ENCODE measurements around the gene GLUL. TPM values are rescaled to one million over a fixed set of nuclear protein-coding genes. Genes with fewer than 3 reads are reported as not detected.

Gene GLUL
- total and polyA plus RNA-seq, 8 donors: 178 to 512 (median 291) TPM

- no peaks in the 10 kb centered on the region for H3K9me3 ChIP-seq
- no peak overlapping the region for H3K27ac ChIP-seq
- ATAC-seq: no peak
- TF ChIP-seq CTCF (IDR thresholded peaks at IDR 0.05): no peak
- FAIRE-seq: no peak
- no peak overlapping the region for H3K4me3 ChIP-seq
- no peaks in the 10 kb centered on the region for H3K36me3 ChIP-seq
- no peaks in the 10 kb centered on the region for H3K4me1 ChIP-seq
- no peak for DNase-seq
- H3K27me3 ChIP-seq: no peaks in the 10 kb centered on the region
- intact Hi-C loops (cut with DNase I): no loop called here
- WGBS, 2 donors: 61 to 77% methylated on average over 3 of the region's 3 CpGs
Measured at GRCh38 chr1:182370532-182370931, 21.1 kb downstream of the GLUL start.

- ATAC-seq (no peak), FAIRE-seq (no peak), DNase-seq (no peak)
- Histone ChIP-seq H3K27me3 (no peaks in the 10 kb centered on the region), H3K4me3 (no peak overlapping the region), H3K36me3 (no peaks in the 10 kb centered on the region), H3K4me1 (no peaks in the 10 kb centered on the region), H3K9me3 (no peaks in the 10 kb centered on the region), H3K27ac (no peak overlapping the region)
- 74 to 83% methylated on average over 4 of the region's 4 CpGs for WGBS, 2 donors
- TF ChIP-seq CTCF (IDR thresholded peaks at IDR 0.05): no peak
- intact Hi-C loops (cut with DNase I): no loop called here
Measured at GRCh38 chr1:182368903-182369302, 22.7 kb downstream of the GLUL start.

- 59 to 64% methylated on average over 4 of the region's 4 CpGs for WGBS, 2 donors
- ATAC-seq (no peak), DNase-seq (no peak), FAIRE-seq (no peak)
- no peak overlapping the region for H3K27ac ChIP-seq
- intact Hi-C loops (cut with DNase I): no loop called here
- H3K4me1 ChIP-seq: no peaks in the 10 kb centered on the region
- H3K27me3 ChIP-seq: no peaks in the 10 kb centered on the region
- no peak for TF ChIP-seq CTCF (IDR thresholded peaks at IDR 0.05)
- H3K9me3 ChIP-seq: no peaks in the 10 kb centered on the region
- H3K4me3 ChIP-seq: no peak overlapping the region
- no peaks in the 10 kb centered on the region for H3K36me3 ChIP-seq
Measured at GRCh38 chr1:182368358-182368757, 23.2 kb downstream of the GLUL start.

GRCh38 chr1:182367926-182368325, 23.7 kb downstream of the GLUL start:
- Histone ChIP-seq H3K36me3 (no peaks in the 10 kb centered on the region), H3K4me3 (no peak overlapping the region), H3K27ac (no peak overlapping the region), H3K27me3 (no peaks in the 10 kb centered on the region), H3K9me3 (no peaks in the 10 kb centered on the region), H3K4me1 (no peaks in the 10 kb centered on the region)
- 64 to 69% methylated on average over 2 of the region's 2 CpGs for WGBS, 2 donors
- ATAC-seq (no peak), DNase-seq (no peak), FAIRE-seq (no peak)
- intact Hi-C loops (cut with DNase I): no loop called here
- no peak for TF ChIP-seq CTCF (IDR thresholded peaks at IDR 0.05)

- intact Hi-C loops (cut with DNase I): no loop called here
- Histone ChIP-seq H3K4me3 (no peak overlapping the region), H3K4me1 (no peaks in the 10 kb centered on the region), H3K9me3 (no peaks in the 10 kb centered on the region), H3K27me3 (no peaks in the 10 kb centered on the region), H3K36me3 (no peaks in the 10 kb centered on the region), H3K27ac (no peak overlapping the region)
- ATAC-seq: no peak
- WGBS, 2 donors: 92 to 93% methylated on average over 2 of the region's 2 CpGs
- no peak for DNase-seq
- FAIRE-seq: no peak
- TF ChIP-seq CTCF (IDR thresholded peaks at IDR 0.05): no peak
Measured at GRCh38 chr1:182366596-182366995, 25.0 kb downstream of the GLUL start.
